ENCODE data around the gene SBNO2.
A peak's percentile ranks its signal among the peaks of the same experiment; 100 is the strongest.
"Not testable (repeated sequence)": the region's sequence is repeated elsewhere in the genome, so short reads cannot be mapped to it uniquely, and the experiment has no call there.

Gene SBNO2

GRCh38 chr19:1134431-1134830 lies 39.6 kb downstream of the SBNO2 start:
- no peak for DNase-seq

- DNase-seq: no peak
Measured at GRCh38 chr19:1133471-1133929, 40.6 kb downstream of the SBNO2 start.

GRCh38 chr19:1132552-1133383 lies 41.3 kb downstream of the SBNO2 start:
- DNase-seq: no peak

GRCh38 chr19:1131718-1132551 lies 42.1 kb downstream of the SBNO2 start:
- peak; percentile 46 for DNase-seq

GRCh38 chr19:1130771-1131717 lies 43.0 kb downstream of the SBNO2 start:
- DNase-seq: no peak

GRCh38 chr19:1129535-1129934 lies 44.5 kb downstream of the SBNO2 start:
- no peak for DNase-seq

- DNase-seq: not testable (repeated sequence)
Measured at GRCh38 chr19:1129084-1129483, 45.0 kb downstream of the SBNO2 start.

GRCh38 chr19:1128106-1128505 lies 46.0 kb downstream of the SBNO2 start:
- DNase-seq: no peak

GRCh38 chr19:1126984-1127760 lies 46.9 kb downstream of the SBNO2 start:
- DNase-seq: no peak

- no peak for DNase-seq
Measured at GRCh38 chr19:1125601-1126467, 48.2 kb downstream of the SBNO2 start.

- no peak for DNase-seq
Measured at GRCh38 chr19:1123885-1124677, 50.0 kb downstream of the SBNO2 start.

GRCh38 chr19:1123381-1123780 lies 50.7 kb downstream of the SBNO2 start:
- no peak for DNase-seq

GRCh38 chr19:1122972-1123363 lies 51.1 kb downstream of the SBNO2 start:
- DNase-seq: no peak

GRCh38 chr19:1122021-1122971 lies 51.8 kb downstream of the SBNO2 start:
- DNase-seq: no peak

- DNase-seq: no peak
Measured at GRCh38 chr19:1121395-1121794, 52.7 kb downstream of the SBNO2 start.

GRCh38 chr19:1119475-1120217 lies 54.4 kb downstream of the SBNO2 start:
- DNase-seq: no peak

GRCh38 chr19:1118999-1119398 lies 55.1 kb downstream of the SBNO2 start:
- no peak for DNase-seq

GRCh38 chr19:1117654-1118053 lies 56.4 kb downstream of the SBNO2 start:
- DNase-seq: no peak

Measured in NCI-H526 treated with DMSO at 0.1 percent for 48 hours (cell line).